HG03342 (cell line): ENCODE measurements around the gene GATC.

Experiments used
- ATAC-seq: cut with Tn5 transposase; IDR thresholded peaks from one replicate; pipeline ENCODE4 v1.9.1; 2021; ENCODE audit warnings: mild to moderate bottlenecking, moderate library complexity; ENCODE audit not compliant: unreplicated experiment

The GATC gene

GRCh38 chr12:120495731-120496412 lies 49.6 kb downstream of the GATC start, which contains the start of gene DYNLL1:
Gene DYNLL1 (plus strand): TSS chr12:120496113. CDS start chr12:120496422, 309 bp downstream.
- peak; percentile 92 for ATAC-seq

- no peak for ATAC-seq
These were observed 50.4 kb downstream of the GATC start for GRCh38 chr12:120496413-120497340.

DNA sequence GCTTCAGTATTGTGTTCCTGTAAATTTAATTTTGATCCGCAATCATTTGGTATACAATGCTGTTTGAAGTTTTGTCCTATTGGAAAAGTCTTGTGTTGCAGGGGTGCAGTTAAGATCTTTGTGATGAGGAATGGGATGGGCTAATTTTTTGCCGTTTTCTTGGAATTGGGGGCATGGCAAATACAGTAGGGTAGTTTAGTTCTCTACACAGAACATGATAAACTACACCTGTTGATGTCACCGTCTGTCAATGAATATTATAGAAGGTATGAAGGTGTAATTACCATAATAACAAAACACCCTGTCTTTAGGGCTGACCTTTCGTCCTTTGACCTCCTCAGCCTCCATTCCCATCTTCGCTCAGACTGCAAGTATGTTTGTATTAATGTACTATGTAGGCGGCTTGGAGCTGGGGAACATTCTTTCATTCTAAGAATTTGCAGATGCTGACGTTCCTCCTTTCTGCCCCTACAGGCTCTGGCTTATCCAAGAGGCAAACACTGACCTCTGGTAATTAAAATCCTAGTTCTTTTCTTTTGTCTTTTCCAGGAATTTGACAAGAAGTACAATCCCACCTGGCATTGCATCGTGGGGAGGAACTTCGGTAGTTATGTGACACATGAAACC lies 51.4 kb downstream of the GATC start:
- ATAC-seq, result no peak

- no peak for ATAC-seq
These were observed 52.7 kb downstream of the GATC start for GRCh38 chr12:120498870-120499515.

- ATAC-seq, result no peak
These were observed 54.3 kb downstream of the GATC start for GRCh38 chr12:120500581-120500980.

GRCh38 chr12:120504587-120504986 lies 58.3 kb downstream of the GATC start:
- no peak for ATAC-seq

DNA sequence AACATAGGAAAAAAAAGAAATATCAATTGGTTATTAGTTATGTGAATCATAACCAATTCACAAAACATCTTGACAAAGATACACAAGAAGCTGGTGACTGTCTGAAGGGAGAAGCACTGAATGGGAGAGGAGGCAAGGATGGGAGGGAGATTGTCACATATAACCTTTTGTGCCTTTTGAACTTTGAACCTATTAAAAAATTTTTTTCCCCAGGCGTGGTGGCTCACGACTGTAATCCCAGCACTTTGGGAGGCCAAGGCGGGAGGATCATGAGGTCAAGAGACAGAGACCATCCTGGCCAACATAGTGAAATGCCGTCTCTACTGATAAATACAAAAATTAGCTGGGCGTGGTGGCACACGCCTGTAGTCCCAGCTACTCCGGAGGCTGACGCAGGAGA lies 62.3 kb downstream of the GATC start:
- ATAC-seq, result no peak
